HEK293 (cell line): ENCODE data around the gene EPG5.
"Not testable (repeated sequence)": the region's sequence is repeated elsewhere in the genome, so short reads cannot be mapped to it uniquely, and the experiment has no call there.

Experiments used
- PBX3 ChIP-seq: sonication (generic); formaldehyde crosslinking; IDR thresholded peaks from 2 replicates; pipeline ENCODE4 v1.8.1; 2022; ENCODE audit warnings: mild to moderate bottlenecking, moderate library complexity, missing genetic modification reagents
- ZBTB1 ChIP-seq: fragments of 450-650 bp; formaldehyde crosslinking; IDR thresholded peaks from 2 replicates; pipeline ENCODE4 v1.5.1; 2016; ENCODE audit warnings: missing biosample characterization, missing genetic modification characterization
- ZNF24 ChIP-seq: fragments of 450-650 bp; formaldehyde crosslinking; IDR thresholded peaks from 2 replicates; pipeline ENCODE4 v1.5.1; 2016; ENCODE audit warnings: missing biosample characterization, missing genetic modification characterization
- ZNF274 ChIP-seq, 2 experiments: fragments of 200-500 bp in 1 of 2; fragments of 450-650 bp in 1 of 2; sonication (Bioruptor generic) in 1 of 2; formaldehyde crosslinking in 1 of 2; IDR thresholded peaks; 2 replicates each; pipeline versions ENCODE4 v1.5.1 to v1.6.1; 2014 to 2016; ENCODE audit warnings: borderline replicate concordance in 1 of 2, inconsistent platforms in 1 of 2, low read length in 1 of 2, missing biosample characterization in 1 of 2, missing genetic modification characterization in 1 of 2

- TF ChIP-seq ZNF24; PBX3; ZBTB1 (tag by site-specific recombination); ZNF274 (IDR thresholded peaks at IDR 0.05; ENCODE audit: low read length); ZNF274 (tag by site-specific recombination; IDR thresholded peaks at IDR 0.05; ENCODE audit: borderline replicate concordance): not testable (repeated sequence)
Measured at GRCh38 chr18:45818765-45819164, 148.4 kb downstream of the EPG5 start.
